Stimulated activated CD8-positive, alpha-beta memory T cell treated with anti-CD3 and anti-CD28 coated beads, Interleukin-15, amount 100 ng/mL, for 24 hours (primary cell): ENCODE measurements around the gene LCLAT1.

Source experiments
- DNase-seq: peaks from one replicate; pipeline ENCODE4 v3.0.0-alpha.2; 2020; ENCODE audit warnings: low read depth

LCLAT1 gene

DNA sequence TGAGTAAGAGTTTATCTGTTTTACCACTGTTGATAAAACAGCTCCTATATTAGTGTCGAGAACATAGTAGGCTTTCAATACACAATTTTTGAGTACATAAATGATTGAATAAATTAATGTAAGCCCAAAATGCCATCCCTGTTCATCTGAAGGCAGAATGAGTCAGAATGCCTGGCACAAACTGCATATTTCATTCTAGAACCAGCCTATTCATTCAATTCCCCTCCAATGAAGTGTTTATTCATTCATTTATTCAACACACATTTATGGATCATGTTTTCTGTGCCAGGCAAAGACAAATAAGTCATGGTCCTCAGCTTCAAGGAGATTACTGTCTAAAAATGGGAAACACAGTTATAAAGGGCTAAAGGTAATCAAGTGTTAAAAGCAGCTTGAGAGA lies 22.8 kb upstream of the LCLAT1 start:
- no peak for DNase-seq

DNA sequence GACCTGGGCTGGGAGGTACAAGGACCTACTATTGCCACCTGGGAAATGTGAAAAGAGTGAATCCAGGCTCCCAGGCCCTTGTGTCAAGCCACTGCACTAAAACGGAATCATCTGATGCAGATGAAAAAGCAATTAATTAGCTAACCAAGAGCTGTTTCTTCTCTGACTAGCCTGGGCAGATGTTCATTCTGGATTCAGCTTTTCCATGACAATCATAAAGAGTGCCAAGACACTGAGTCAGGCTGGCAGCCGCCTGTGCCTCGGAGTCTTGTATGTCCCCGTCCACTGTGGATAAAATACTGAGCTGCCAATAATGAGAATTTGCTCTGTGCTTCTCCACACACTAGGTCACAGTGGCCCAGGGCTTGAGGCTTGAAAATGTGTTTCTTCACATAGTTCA lies 21.7 kb upstream of the LCLAT1 start:
- no peak for DNase-seq

- no peak for DNase-seq
Observed at GRCh38 chr2:30427606-30428347, 19.3 kb upstream of the LCLAT1 start.

DNA sequence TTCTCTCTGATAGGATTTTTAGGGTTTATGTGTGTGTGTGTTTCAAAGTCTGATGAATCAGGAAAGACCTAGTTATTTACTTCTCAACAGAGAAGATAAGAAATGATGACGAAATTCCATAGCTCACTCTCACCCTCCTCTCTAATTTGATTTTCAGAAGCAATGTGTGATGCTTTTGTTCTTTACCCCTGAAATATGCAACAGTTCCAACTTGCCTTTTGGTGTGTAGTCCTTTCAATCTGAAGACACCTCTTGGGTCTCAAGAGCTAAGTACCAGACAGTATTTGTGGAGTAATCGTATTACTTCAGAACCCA lies 18.7 kb upstream of the LCLAT1 start:
- DNase-seq = no peak

- DNase-seq = no peak
Observed at GRCh38 chr2:30428827-30429461, 18.1 kb upstream of the LCLAT1 start.

DNA sequence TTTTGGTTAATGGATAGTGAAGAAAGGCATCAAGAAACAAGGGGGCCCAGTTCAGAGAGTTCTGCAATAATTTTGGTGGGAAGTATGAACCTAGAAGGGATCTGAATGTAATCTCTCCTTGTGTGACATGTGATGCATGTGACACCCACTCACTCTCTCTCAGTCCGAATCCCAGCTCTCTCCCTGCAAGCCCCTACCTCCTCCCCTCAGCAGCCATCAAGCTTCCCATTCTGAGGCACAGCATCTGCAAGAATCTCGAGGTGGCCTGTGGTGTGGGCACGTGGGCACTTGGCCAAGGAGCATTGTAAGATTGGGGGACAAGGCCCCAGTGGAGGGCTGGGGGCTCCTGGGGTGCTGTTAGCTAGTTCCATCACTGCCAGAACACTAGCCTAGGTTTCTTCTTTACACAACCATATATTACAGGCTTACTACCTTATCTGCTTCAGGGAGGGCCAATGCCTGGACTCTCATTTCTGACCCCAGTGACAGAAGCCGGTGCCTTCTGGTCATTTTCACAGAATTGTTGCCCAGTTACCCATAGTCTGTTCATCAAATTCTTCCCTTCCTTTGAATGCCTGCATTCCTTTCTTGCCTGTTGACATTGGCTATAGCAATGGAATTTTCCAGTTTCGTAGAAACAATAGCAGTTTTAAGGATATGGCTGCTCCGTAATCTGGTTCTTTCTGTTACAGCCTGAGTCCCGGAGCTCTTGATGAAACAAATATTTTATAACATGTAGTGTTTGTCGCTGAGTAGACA lies 13.3 kb upstream of the LCLAT1 start:
- DNase-seq = no peak

DNA sequence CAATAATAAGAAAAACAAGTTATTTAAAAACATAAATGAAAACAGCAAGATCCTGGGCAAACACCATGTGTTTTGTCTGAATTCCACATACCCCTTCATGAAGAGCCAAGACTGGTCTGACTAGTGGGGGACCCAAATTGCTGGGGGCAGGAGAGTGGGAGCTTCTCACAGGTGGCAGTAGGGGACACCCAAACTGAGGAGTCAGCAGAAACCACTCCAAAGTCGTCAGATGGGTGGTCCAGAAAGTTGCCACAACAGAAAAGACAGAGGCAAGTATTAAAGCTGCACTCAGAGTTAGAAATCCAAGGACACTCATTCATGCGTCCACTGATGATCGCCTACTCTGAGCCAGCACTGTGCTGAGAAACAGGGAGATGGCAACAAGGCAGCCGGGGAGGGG lies 12.3 kb upstream of the LCLAT1 start:
- DNase-seq = no peak

GRCh38 chr2:30436859-30437435 lies 10.1 kb upstream of the LCLAT1 start:
- DNase-seq = no peak

DNA sequence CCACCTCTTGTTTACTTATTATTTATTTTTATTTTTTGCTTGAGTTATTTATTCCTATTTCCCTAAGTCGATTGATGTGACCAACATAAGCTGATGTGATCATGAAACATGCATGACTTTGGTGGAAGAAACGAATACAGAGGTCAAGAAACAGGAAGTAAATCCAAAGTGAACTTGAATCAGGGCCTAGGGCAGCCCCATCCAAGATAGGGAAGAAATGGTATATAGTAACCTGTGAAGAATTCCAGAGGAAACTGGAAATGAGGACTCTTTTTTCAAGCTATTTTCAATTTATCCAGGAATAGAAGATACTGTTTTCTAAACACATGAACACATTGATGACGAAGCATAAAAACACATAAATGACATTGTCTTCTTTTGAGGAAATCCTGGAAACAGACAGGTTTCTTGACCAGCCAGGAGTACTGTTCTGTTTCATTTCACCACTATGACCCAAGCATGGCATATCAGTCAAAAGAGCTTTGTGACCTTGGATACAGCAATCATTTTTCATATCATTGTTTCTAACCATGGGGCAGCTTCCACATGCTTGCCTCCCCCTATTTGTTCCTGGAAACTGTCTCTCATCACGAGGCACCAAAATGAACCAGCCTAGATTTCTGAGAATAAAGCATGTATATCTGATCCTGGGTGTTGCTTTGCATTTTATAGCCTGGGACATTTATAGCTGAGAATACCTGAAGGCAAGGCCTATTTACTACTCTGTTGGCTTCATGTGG lies 9.1 kb upstream of the LCLAT1 start:
- DNase-seq = no peak

DNA sequence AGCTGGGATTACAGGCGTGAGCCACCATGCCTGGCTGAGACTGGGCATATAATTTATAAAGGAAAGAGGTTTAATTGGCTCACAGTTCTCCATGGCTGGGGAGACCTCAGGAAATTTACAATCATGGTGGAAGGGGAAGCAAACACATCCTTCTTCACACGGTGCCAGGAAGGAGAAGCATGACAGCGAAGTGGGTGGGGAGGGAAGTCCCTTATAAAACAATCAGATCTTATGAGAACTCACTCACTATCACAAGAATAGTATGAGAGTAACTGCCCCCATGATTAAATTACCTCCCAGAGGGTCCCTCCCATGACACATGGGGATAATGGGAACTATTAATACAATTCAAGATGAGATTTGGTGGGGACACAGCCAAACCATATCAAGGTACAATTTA lies 7.8 kb upstream of the LCLAT1 start:
- DNase-seq = no peak

DNA sequence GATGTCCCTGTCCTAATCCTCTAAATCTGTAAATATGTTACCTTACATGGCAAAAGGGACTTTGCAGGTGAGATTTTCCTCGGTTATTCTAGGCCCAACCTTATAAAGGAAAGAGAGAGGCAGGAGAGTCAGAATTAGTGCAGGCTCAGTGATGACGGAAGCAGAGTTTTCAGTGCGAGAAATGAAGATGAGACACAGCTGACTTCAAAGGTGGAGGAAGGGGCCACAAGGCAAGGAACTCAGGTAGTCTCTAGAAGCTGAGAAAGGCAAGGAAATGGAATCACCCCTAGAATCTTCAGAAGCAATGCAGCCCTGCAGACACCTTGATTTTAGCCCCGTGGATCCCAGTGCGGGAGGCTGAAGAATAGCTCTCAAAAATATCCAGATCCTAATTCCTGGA lies 7.2 kb upstream of the LCLAT1 start:
- DNase-seq = no peak

- no peak for DNase-seq
Observed at GRCh38 chr2:30441023-30441422, 6.0 kb upstream of the LCLAT1 start.

- no peak for DNase-seq
Observed at GRCh38 chr2:30443081-30443480, 4.0 kb upstream of the LCLAT1 start.

DNA sequence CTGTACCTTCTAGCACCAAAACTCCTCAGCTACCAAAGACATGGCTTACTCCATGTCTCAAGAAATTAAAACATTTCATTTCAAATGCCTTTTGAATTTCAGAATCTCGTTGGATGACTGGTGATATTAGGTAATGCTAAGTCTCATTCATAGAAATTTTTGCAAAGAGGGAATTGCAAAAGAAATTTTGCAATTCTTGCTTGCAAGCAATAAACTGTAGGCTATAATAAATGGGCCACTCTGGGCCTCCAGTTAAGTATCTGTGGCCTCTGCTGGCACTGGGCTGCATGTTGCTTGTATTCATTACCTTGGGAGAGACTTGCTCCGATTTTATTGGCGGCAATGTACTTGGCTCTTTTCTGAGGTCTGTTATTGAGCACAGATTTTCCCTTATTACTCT lies 2.8 kb upstream of the LCLAT1 start:
- no peak for DNase-seq

DNA sequence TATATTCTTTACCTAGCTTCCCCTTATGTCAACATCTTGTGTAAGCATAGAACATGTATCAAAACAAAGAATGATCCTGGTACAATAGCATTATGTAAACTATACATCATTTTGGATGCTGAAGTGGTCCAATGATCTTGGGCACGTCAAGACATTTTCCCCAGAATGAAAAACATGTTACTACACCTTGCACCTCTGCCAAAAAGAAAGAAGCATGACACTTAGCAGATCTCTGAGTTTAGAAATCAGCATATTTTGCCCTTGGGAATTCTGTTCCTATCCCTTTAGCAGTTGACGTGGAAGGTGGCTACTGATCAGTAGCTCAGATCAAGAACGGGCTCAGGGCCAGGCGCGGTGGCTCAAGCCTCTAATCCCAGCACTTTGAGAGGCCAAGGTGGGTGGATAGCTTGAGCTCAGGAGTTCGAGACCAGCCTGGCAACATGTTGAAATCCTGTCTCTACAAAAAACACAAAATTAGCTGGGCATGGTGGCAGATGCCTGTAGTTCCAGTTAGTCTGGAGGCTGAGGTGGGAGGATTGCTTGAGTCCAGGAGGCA lies 1.7 kb upstream of the LCLAT1 start:
- DNase-seq = no peak

GRCh38 chr2:30446602-30447148 lies 371 bp upstream of the LCLAT1 start:
- no peak for DNase-seq

DNA sequence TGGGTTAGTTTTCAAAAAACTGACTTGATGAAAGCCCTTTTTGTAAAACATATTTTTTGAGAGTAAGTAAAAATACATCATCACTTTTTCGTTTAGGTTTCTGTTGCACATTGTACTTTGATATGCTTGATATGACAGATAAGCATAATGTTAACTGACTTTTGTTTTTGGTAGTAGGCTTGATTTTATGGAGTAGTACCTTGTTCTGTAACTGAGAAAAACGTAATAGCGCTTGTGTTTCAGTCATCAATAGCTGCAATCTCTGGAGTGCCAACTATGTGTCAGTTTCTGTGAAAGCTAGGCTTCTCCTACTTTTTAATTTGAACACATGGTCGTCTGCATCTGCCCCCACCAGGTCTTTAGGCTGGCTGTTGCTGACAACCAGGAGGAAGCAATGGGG lies 1.3 kb downstream of the LCLAT1 start:
- no peak for DNase-seq

DNA sequence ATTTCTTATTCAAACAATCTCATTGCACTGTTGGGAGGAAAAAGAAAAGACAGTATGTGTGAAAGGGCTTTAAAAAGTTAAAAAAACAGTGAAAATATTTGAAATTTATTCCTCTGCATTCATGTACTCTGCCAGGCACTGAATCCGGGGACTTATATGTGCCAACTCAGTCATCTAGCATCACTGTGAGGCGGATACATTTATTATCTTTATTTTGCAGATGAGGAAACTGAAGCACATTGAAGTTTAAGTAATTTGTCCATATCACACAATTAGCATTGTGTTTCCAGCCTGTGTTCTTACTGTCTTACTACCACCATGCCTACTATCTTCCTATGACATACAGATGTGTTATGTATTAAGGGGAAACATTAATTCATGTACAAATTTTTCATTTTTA lies 1.8 kb downstream of the LCLAT1 start:
- no peak for DNase-seq

- DNase-seq = no peak
Observed at GRCh38 chr2:30450025-30450424, 3.0 kb downstream of the LCLAT1 start.

DNA sequence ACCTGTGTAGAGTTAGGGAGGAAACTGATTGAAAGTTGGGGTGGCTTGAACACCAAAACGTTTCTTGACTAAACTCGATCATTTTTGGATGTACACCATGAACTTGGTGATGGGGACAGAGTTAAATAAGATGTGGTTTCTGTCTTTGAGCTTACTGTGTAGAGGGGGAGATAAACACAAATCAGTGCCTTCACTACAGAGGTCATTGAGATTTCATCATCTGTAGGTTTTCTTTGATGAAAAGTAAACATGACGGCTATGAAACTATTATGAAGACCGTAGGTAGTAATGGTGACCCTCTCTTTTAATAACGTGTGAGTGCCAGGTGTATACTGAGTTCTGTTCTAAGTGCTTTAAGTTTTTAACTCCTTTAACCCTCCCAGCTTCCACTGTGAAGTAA lies 6.5 kb downstream of the LCLAT1 start:
- DNase-seq = no peak

DNA sequence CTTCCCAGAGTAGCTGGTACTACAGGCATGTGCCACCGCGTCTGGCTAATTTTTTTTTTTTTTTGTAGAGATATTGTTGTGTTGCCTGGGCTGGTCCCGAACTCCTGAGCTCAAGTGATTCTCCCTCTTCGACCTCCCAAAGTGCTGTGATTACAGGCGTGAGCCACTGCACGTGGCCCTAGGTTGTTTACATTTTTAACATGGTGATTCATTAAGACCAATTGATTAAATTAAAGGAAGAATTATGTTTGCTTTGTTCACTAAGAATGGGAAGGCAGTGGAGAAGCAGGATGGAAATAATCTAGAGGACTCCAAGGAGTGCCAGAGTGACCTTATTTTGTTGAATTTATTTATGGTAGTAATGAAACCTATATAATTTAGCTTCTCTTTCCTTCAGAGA lies 7.5 kb downstream of the LCLAT1 start:
- no peak for DNase-seq
